Spleen (tissue), 11 donors: Measurements from ENCODE around the gene TMEM135. TPM values are rescaled to one million over a fixed set of nuclear protein-coding genes. Genes with fewer than 3 reads are reported as not detected.
"Not testable (repeated sequence)": the region's sequence is repeated elsewhere in the genome, so short reads cannot be mapped to it uniquely, and the experiment has no call there.

ENCODE experiments used
- DNase-seq: peaks from one replicate; pipeline ENCODE4 v3.0.0-alpha.2; 2020
- H3K27ac ChIP-seq, 8 donors: fragments of 200-600 bp; sonication (generic) in 7 of 8; 1 replicate in 4 of 8; 2 replicates in 4 of 8; pipeline versions ENCODE4 v1.5.0 to v1.8.0; 2016 to 2021; ENCODE audit warnings: inconsistent platforms in 4 of 8, mild to moderate bottlenecking in 4 of 8, moderate library complexity in 1 of 8
- H3K27me3 ChIP-seq, 7 donors: fragments of 200-600 bp; sonication (generic) in 6 of 7; replicated peaks in 1 of 7; 1 replicate in 4 of 7; 2 replicates in 3 of 7; pipeline versions ENCODE4 v1.5.0 to v1.8.0; 2016 to 2021; ENCODE audit warnings: inconsistent platforms in 3 of 7, mild to moderate bottlenecking in 1 of 7
- H3K36me3 ChIP-seq, 6 donors: fragments of 200-600 bp; sonication (generic) in 5 of 6; 1 replicate in 4 of 6; 2 replicates in 2 of 6; pipeline versions ENCODE4 v1.5.0 to v1.8.0; 2016 to 2021; ENCODE audit warnings: inconsistent platforms in 2 of 6
- H3K4me1 ChIP-seq, 6 donors: fragments of 200-600 bp; sonication (generic) in 5 of 6; 1 replicate in 3 of 6; 2 replicates in 3 of 6; pipeline versions ENCODE4 v1.5.0 to v1.8.0; 2016 to 2021; ENCODE audit warnings: inconsistent platforms in 3 of 6
- H3K4me3 ChIP-seq, 8 donors: fragments of 200-600 bp; sonication (generic) in 7 of 8; 1 replicate in 4 of 8; 2 replicates in 4 of 8; pipeline versions ENCODE4 v1.5.0 to v1.8.0; 2016 to 2021; ENCODE audit warnings: inconsistent platforms in 4 of 8, mild to moderate bottlenecking in 4 of 8, moderate library complexity in 2 of 8
- H3K9me3 ChIP-seq, 8 donors: fragments of 200-600 bp; sonication (generic) in 7 of 8; 1 replicate in 4 of 8; 2 replicates in 4 of 8; pipeline versions ENCODE4 v1.5.0 to v1.8.0; 2016 to 2021; ENCODE audit warnings: inconsistent platforms in 4 of 8
- POLR2A ChIP-seq, 3 donors: fragments of 450-650 bp; IDR thresholded peaks; one replicate each; pipeline ENCODE4 v1.5.1; 2017; ENCODE audit warnings: antibody characterized with exemption in 3 of 3, mild to moderate bottlenecking in 1 of 3
- POLR2AphosphoS5 ChIP-seq, 3 donors: sonication (generic); formaldehyde crosslinking; IDR thresholded peaks; one replicate each; pipeline ENCODE4 v1.5.1; 2017; ENCODE audit warnings: antibody characterized with exemption in 3 of 3
- WGBS, 5 donors: extraction: QIAGEN DNeasy Blood & Tissue Kit in 3 of 5; methylation state at CpG; one replicate each; pipeline versions ENCODE4 v1.1.5 to v1.1.7; 2013 to 2018; 5-methylcytosine and 5-hydroxymethylcytosine counted together
- intact Hi-C: fragments of 100-400 bp; cut with DNase I; formaldehyde crosslinking; loops from one replicate; pipeline ENCODE4 v1.15.0; 2023; ENCODE audit warnings: low total_unique reads
- polyA plus RNA-seq, 3 donors: library from polyadenylated mRNA; stranded (reverse); fragments of 200-250 nt; gene quantifications; one replicate each; pipeline ENCODE4 v1.2.1, GENCODE V29; 2013
- total RNA-seq, 7 donors: library from RNA; depleted of rRNA in 3 of 7; stranded (reverse); fragments of >200 nt in 3 of 7; fragmentation: NEBNext Ultra II Directional in 4 of 7; extraction: Animal tissue kit (Norgen Biotek cat#: 25700) in 4 of 7; gene quantifications; one replicate each; pipeline versions ENCODE4 v1.1.0 to v1.2.1, GENCODE V29; 2016 to 2021
- TF ChIP-seq, protein P1 (sequence below), 11 experiments: fragments of 200-600 bp in 7 of 11; fragments of 450-650 bp in 4 of 11; sonication (generic) in 4 of 11; IDR thresholded peaks in 8 of 11; conservative IDR thresholded peaks in 3 of 11; 1 replicate in 7 of 11; 2 replicates in 4 of 11; pipeline versions ENCODE4 v1.4.0 to v1.8.0; 2016 to 2021; ENCODE audit warnings: antibody characterized with exemption in 11 of 11, inconsistent platforms in 4 of 11, mild to moderate bottlenecking in 1 of 11
- donor health status: healthy with polysubstance abuse.
- donor health status: DM: no; HTN: no; CAD: no; lungs with moderate emphysema.
- donor health status: DM: no; HTN: no; CAD: no.
- donor health status: Bipolar disorder and iron deficiency.
- donor health status: healthy.
- donor health status: DM: no; HTN: no; CAD: no.
- donor health status: DM: yes; HTN: yes; CAD: no.

The TMEM135 gene
- total and polyA plus RNA-seq, 10 donors = 3.5 to 31.7 (median 20.7) TPM

DNA sequence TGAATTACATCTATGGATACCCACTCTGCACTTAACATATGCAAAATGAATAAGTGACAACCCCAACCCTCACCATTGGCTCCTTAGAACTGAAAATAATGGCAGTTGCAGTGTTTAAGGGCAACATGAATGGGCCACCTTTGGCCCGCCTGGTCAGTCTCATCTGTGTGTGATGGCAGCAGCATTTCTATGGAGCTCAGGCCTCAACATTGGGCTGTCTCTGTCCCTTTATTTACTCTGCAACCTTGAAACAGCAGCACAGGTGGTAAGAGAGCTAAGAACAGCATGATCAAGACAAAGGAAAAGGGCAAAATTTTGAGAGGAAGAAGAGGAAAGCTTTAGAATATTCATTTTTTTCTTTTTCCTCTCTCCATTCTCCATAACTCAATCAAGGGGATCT, 38.3 kb upstream of the TMEM135 start:
- 89 to 100% (median 94%) methylated on average over 1 of the region's 1 CpG for WGBS, 5 donors
- no peaks in the 10 kb centered on the region for H3K27me3 ChIP-seq
- H3K4me3 ChIP-seq = no peak overlapping the region
- no peaks in the 10 kb centered on the region for H3K9me3 ChIP-seq
- H3K4me1 ChIP-seq = no peaks in the 10 kb centered on the region
- TF ChIP-seq, protein P1, sequence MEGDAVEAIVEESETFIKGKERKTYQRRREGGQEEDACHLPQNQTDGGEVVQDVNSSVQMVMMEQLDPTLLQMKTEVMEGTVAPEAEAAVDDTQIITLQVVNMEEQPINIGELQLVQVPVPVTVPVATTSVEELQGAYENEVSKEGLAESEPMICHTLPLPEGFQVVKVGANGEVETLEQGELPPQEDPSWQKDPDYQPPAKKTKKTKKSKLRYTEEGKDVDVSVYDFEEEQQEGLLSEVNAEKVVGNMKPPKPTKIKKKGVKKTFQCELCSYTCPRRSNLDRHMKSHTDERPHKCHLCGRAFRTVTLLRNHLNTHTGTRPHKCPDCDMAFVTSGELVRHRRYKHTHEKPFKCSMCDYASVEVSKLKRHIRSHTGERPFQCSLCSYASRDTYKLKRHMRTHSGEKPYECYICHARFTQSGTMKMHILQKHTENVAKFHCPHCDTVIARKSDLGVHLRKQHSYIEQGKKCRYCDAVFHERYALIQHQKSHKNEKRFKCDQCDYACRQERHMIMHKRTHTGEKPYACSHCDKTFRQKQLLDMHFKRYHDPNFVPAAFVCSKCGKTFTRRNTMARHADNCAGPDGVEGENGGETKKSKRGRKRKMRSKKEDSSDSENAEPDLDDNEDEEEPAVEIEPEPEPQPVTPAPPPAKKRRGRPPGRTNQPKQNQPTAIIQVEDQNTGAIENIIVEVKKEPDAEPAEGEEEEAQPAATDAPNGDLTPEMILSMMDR (IDR thresholded peaks at IDR 0.05 in 8 of 11, conservative IDR thresholded peaks at IDR 0.05 in 3 of 11) = no peak
- TF ChIP-seq POLR2A (IDR thresholded peaks at IDR 0.05) (no peak), POLR2AphosphoS5 (IDR thresholded peaks at IDR 0.05) (no peak)
- H3K36me3 ChIP-seq = no peaks in the 10 kb centered on the region
- H3K27ac ChIP-seq = no peak overlapping the region
- no peak for DNase-seq
- intact Hi-C loops = no loop called here

DNA sequence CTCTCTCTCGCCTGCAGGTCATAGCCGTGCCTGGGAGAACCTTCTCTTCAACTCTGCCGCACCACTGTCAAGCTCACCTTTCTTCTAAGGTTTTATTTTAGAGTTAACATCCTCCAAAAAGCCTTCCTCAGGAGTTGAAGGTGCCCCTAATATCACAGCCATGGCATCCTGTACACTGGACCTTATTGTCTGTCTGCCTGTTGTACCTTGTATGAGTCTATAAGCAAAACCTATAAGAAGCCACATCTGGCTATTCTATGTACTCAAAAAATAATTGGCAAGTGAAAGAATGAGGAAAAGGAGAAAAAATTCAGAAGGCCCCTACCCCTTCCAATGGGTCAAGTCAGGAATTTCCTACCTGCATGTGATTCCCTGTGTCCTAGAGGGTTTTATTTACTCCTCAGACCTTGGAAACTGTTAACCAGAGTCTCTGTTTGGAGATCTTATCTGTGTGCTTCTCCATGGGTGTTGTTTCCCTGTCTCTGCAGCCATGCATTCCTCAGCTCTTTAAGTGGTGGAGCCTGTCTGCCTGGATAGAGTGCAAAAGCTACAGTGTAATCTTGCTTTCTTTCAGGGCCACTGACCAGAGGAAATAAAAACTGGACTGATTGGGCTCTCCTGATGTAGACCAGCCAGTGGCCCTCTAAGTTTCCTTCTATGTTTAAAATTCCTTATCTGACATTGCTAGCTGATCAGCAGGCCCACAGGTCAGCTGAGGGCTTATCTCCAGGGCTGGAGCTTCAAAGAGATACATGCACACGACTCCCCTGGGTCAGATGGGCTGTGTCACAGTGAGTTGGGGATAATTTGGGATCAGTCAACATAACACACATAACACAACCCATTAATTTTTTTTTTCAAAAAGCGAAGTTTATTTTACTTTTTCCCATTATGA, 37.6 kb upstream of the TMEM135 start:
- H3K4me1 ChIP-seq = no peaks in the 10 kb centered on the region
- no peaks in the 10 kb centered on the region for H3K27me3 ChIP-seq
- TF ChIP-seq, protein P1 (IDR thresholded peaks at IDR 0.05 in 8 of 11, conservative IDR thresholded peaks at IDR 0.05 in 3 of 11) = no peak
- DNase-seq = no peak
- 62 to 77% (median 69%) methylated on average over 5 of the region's 5 CpGs for WGBS, 5 donors
- intact Hi-C loops = no loop called here
- no peak overlapping the region for H3K27ac ChIP-seq
- no peaks in the 10 kb centered on the region for H3K9me3 ChIP-seq
- no peaks in the 10 kb centered on the region for H3K36me3 ChIP-seq
- no peak overlapping the region for H3K4me3 ChIP-seq

DNA sequence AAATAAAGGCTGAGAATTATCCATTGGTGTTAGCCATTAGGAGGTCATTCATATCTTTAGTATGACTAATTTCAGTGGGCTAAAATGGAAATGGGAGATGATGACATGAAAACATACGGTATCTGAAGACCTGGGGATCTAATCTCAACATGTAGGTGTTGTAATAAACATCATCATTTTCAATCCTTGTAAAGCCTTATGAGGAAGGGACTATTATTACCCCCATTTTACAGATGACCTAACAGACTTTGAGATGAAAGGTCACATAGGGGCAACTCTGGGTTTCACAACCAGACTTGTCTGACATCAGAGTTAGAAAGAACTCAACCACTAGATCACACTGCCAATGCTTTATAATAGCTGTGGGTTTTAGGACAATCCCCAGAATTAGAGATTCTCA, 34.8 kb upstream of the TMEM135 start:
- Histone ChIP-seq H3K9me3 (no peaks in the 10 kb centered on the region), H3K4me1 (no peaks in the 10 kb centered on the region), H3K36me3 (no peaks in the 10 kb centered on the region), H3K27me3 (no peaks in the 10 kb centered on the region), H3K4me3 (no peak overlapping the region), H3K27ac (no peak overlapping the region)
- DNase-seq = no peak
- intact Hi-C loops = no loop called here
- TF ChIP-seq, protein P1 (IDR thresholded peaks at IDR 0.05 in 8 of 11, conservative IDR thresholded peaks at IDR 0.05 in 3 of 11) = no peak
- TF ChIP-seq POLR2AphosphoS5 (IDR thresholded peaks at IDR 0.05) (no peak), POLR2A (IDR thresholded peaks at IDR 0.05) (no peak)
- 72 to 97% (median 83%) methylated on average over 1 of the region's 1 CpG for WGBS, 5 donors

DNA sequence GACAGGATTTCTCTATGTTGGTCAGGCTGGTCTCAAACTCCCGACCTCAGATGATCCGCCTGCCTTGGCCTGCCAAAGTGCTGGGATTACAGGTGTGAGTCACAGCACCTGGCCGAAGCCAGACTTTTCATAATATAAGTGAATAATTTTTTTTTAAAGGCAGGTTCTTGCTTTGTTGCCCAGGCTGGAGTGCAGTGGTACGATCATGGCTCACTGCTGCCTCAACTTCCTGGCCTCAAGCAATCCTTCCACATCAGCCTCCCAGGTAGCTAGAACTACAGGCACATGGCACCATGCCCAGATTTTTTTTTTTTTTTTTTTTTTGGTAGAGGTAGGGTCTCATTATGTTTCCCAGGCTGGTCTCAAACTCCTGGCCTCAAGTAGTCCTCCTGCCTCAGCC, 33.5 kb upstream of the TMEM135 start:
- intact Hi-C loops = not testable (repeated sequence)
- WGBS, 5 donors = 89 to 95% (median 91%) methylated on average over 4 of the region's 4 CpGs

More for the DNA sequence above, 33.5 kb upstream of the TMEM135 start:
- H3K36me3 ChIP-seq, H3K9me3 ChIP-seq, H3K4me1 ChIP-seq, H3K4me3 ChIP-seq, H3K27me3 ChIP-seq, H3K27ac ChIP-seq, DNase-seq: not testable (repeated sequence)
